ENCODE results near the gene DNAJC3. TPM values are rescaled to one million over a fixed set of nuclear protein-coding genes. Genes with fewer than 3 reads are reported as not detected.
"Not testable (repeated sequence)": the region's sequence is repeated elsewhere in the genome, so short reads cannot be mapped to it uniquely, and the experiment has no call there.

Gene DNAJC3
- total RNA-seq, 8 experiments from 2014 or later: 11.6 to 75.1 (median 29.2) TPM

- in situ Hi-C loops (cut with MboI; ENCODE audit: low pct_unique_long_range_greater_than_20kb in 2 of 9, low sequenced_read_pairs in 9 of 9, unreplicated experiment in 9 of 9): no loop called here
- no peak for ATAC-seq (replicated peaks in 6 of 8)
These were observed 30.8 kb downstream of the DNAJC3 start for GRCh38 chr13:95707442-95708390.

GRCh38 chr13:95708391-95708774 is 31.4 kb downstream of the DNAJC3 start:
- ATAC-seq (replicated peaks in 6 of 8): no peak
- in situ Hi-C loops (cut with MboI; ENCODE audit: low pct_unique_long_range_greater_than_20kb in 2 of 9, low sequenced_read_pairs in 9 of 9, unreplicated experiment in 9 of 9): no loop called here
- Histone ChIP-seq H3K27ac (no peak overlapping the region), H3K4me1 (replicated peaks in 1 of 2) (no peaks in the 10 kb centered on the region), H3K4me3 (no peak overlapping the region)
- 78 to 100% (median 99%) methylated on average over 3 to 5 of the region's 5 CpGs; no CpG with 5 or more reads in 2 of the 10 experiments for WGBS, 10 experiments

More at GRCh38 chr13:95707442-95708390, 30.8 kb downstream of the DNAJC3 start:
- no peaks in the 10 kb centered on the region for H3K4me1 ChIP-seq (replicated peaks in 1 of 2)
- H3K27ac ChIP-seq: no peak overlapping the region
- 90 to 100% (median 98%) methylated on average over 1 to 7 of the region's 9 CpGs; no CpG with 5 or more reads in 1 of the 10 experiments for whole genome bisulfite sequencing, 10 experiments
- H3K4me3 ChIP-seq: no peak overlapping the region

DNA sequence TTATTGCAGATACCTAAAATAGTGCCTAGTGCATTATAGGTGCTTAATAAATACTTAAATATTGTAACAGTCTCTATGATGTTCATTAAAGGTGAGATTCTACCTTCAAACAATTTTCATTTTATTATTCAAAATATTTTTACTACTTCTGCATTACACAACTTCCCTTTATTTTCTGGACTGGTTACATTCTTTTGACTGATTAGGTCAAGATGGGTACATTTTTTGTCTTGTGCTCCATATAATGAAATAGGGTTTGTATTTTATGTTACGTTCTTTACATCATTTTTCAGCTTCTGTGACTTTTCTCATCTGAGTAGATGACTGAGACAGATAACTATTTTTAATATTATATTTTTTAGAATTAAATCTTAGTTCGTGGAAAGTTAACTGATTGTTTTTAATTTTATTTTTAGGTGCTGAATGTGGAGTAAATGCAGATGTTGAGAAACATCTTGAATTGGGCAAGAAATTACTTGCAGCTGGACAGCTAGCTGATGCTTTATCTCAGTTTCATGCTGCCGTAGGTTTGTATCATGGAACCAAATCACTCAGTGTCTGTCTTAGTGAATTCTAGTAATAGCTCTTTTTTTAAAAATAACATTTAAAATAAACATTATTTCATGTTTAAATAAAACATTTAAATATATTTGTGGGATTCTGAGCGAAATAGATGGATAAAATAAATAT is 32.0 kb downstream of the DNAJC3 start:
- in situ Hi-C loops (cut with MboI; ENCODE audit: low pct_unique_long_range_greater_than_20kb in 2 of 9, low sequenced_read_pairs in 9 of 9, unreplicated experiment in 9 of 9): no loop called here
- no peak overlapping the region for H3K4me3 ChIP-seq
- no peak for ATAC-seq (replicated peaks in 6 of 8)
- H3K27ac ChIP-seq: no peak overlapping the region
- no peaks in the 10 kb centered on the region for H3K4me1 ChIP-seq (replicated peaks in 1 of 2)
- WGBS, 10 experiments: 64 to 100% (median 81%) methylated on average over 2 to 4 of the region's 4 CpGs

- no peak overlapping the region for H3K27ac ChIP-seq
- no peak overlapping the region for H3K4me3 ChIP-seq
- H3K4me1 ChIP-seq (replicated peaks in 1 of 2): no peaks in the 10 kb centered on the region
- 0 to 100% (median 91%) methylated on average over 1 to 2 of the region's 2 CpGs; no CpG with 5 or more reads in 2 of the 10 experiments for WGBS, 10 experiments
- ATAC-seq (replicated peaks in 6 of 8): peak in 1 of 8 experiments; percentile 16
- in situ Hi-C loops (cut with MboI; ENCODE audit: low pct_unique_long_range_greater_than_20kb in 2 of 9, low sequenced_read_pairs in 9 of 9, unreplicated experiment in 9 of 9): no loop called here
These were observed 33.4 kb downstream of the DNAJC3 start for GRCh38 chr13:95710313-95710712.

GRCh38 chr13:95712846-95713245 is 35.9 kb downstream of the DNAJC3 start:
- H3K4me1 ChIP-seq (replicated peaks in 1 of 2); H3K27ac ChIP-seq; in situ Hi-C loops (cut with MboI; ENCODE audit: low pct_unique_long_range_greater_than_20kb in 2 of 9, low sequenced_read_pairs in 9 of 9, unreplicated experiment in 9 of 9); H3K4me3 ChIP-seq; ATAC-seq (replicated peaks in 6 of 8): not testable (repeated sequence)
- 70 to 100% (median 91%) methylated on average over 1 to 4 of the region's 4 CpGs for WGBS, 10 experiments

GRCh38 chr13:95713651-95714050 is 36.7 kb downstream of the DNAJC3 start:
- Histone ChIP-seq H3K27ac (no peak overlapping the region), H3K4me3 (no peak overlapping the region), H3K4me1 (replicated peaks in 1 of 2) (no peaks in the 10 kb centered on the region)
- 38 to 100% (median 92%) methylated on average over 1 to 3 of the region's 3 CpGs; no CpG with 5 or more reads in 1 of the 10 experiments for WGBS, 10 experiments
- in situ Hi-C loops (cut with MboI; ENCODE audit: low pct_unique_long_range_greater_than_20kb in 2 of 9, low sequenced_read_pairs in 9 of 9, unreplicated experiment in 9 of 9): no loop called here
- ATAC-seq (replicated peaks in 6 of 8): no peak

DNA sequence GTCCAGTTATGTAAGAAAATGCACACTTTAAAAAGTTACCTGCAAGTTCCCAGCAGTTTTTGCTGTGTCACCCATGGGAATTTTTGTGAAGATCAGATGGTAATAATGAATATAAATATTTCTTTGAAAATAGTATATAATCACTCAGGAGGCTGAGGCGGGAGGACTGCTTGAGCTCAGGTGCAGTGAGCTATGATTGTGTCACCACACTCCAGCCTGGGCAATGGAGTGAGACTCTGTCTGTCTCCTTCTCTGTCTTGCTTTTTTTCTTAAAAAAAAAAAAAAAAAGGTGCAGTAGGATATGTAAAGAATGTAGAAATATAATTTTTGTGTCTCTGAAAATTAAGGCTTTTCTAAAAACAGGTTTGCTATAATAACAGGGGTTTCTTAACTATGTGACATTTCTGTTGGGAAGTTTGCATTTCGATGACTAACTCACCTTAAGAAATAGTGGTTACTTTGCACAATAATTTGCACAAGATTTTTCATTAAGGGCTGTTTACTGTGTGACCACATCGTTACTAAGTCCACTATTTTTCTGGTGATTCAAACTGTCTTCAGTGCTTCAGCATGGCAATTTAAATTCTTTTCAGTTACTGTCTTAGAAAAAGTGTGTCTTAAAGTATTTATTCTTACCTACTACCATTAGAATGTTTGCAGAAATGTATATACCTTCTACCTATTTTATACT is 37.3 kb downstream of the DNAJC3 start:
- in situ Hi-C loops (cut with MboI; ENCODE audit: low pct_unique_long_range_greater_than_20kb in 2 of 9, low sequenced_read_pairs in 9 of 9, unreplicated experiment in 9 of 9): no loop called here
- WGBS, 10 experiments: 37 to 100% (median 78%) methylated on average over 2 to 3 of the region's 3 CpGs; no CpG with 5 or more reads in 2 of the 10 experiments
- ATAC-seq (replicated peaks in 6 of 8): no peak
- H3K4me1 ChIP-seq (replicated peaks in 1 of 2): no peaks in the 10 kb centered on the region
- no peak overlapping the region for H3K4me3 ChIP-seq
- H3K27ac ChIP-seq: no peak overlapping the region

- no peak for ATAC-seq (replicated peaks in 6 of 8)
- no peaks in the 10 kb centered on the region for H3K4me1 ChIP-seq (replicated peaks in 1 of 2)
- in situ Hi-C loops (cut with MboI; ENCODE audit: low pct_unique_long_range_greater_than_20kb in 2 of 9, low sequenced_read_pairs in 9 of 9, unreplicated experiment in 9 of 9): no loop called here
- 71 to 100% (median 93%) methylated on average over 1 to 5 of the region's 11 CpGs; no CpG with 5 or more reads in 5 of the 10 experiments for WGBS, 10 experiments
- no peak overlapping the region for H3K4me3 ChIP-seq
- no peak overlapping the region for H3K27ac ChIP-seq
These were observed 39.3 kb downstream of the DNAJC3 start for GRCh38 chr13:95716231-95716630.

- H3K27ac ChIP-seq: no peak overlapping the region
- 33 to 100% (median 80%) methylated on average over 1 of the region's 1 CpG; no CpG with 5 or more reads in 5 of the 10 experiments for WGBS, 10 experiments
- in situ Hi-C loops (cut with MboI; ENCODE audit: low pct_unique_long_range_greater_than_20kb in 2 of 9, low sequenced_read_pairs in 9 of 9, unreplicated experiment in 9 of 9): no loop called here
- no peak overlapping the region for H3K4me3 ChIP-seq
- ATAC-seq (replicated peaks in 6 of 8): peak in 2 of 8 experiments; percentile 29 to 83
- no peaks in the 10 kb centered on the region for H3K4me1 ChIP-seq (replicated peaks in 1 of 2)
These were observed 45.3 kb downstream of the DNAJC3 start for GRCh38 chr13:95722241-95722640.

DNA sequence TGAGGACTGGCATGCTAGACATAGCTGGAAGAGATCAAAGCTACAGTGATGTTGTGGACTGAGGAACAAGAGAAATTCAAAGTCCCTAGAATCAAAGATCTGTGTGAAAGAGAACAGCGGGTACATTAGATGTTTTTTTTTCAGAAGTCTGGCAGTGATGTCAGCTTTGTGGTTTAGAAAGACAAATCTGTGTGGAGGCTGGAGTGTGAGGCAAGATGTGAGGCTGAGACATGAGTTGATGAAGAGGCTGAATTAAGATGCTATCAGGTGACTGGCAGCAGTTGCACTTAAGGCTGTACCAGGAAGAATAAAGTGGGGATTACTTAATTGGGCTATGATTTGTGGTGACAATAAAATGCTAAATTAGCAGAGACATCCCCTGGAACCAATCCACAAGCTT is 46.5 kb downstream of the DNAJC3 start:
- no peak overlapping the region for H3K4me3 ChIP-seq
- 86 to 100% (median 100%) methylated on average over 1 of the region's 1 CpG; no CpG with 5 or more reads in 3 of the 10 experiments for WGBS, 10 experiments
- in situ Hi-C loops (cut with MboI; ENCODE audit: low pct_unique_long_range_greater_than_20kb in 2 of 9, low sequenced_read_pairs in 9 of 9, unreplicated experiment in 9 of 9): no loop called here

GRCh38 chr13:95724252-95724651 is 47.3 kb downstream of the DNAJC3 start:
- in situ Hi-C loops (cut with MboI; ENCODE audit: low pct_unique_long_range_greater_than_20kb in 2 of 9, low sequenced_read_pairs in 9 of 9, unreplicated experiment in 9 of 9): no loop called here
- H3K4me3 ChIP-seq: no peak overlapping the region
- H3K4me1 ChIP-seq (replicated peaks in 1 of 2): no peaks in the 10 kb centered on the region
- WGBS, 10 experiments: 78 to 100% (median 92%) methylated on average over 1 to 3 of the region's 3 CpGs
- no peak for ATAC-seq (replicated peaks in 6 of 8)
- H3K27ac ChIP-seq: no peak overlapping the region

More for the DNA sequence above, 46.5 kb downstream of the DNAJC3 start:
- ATAC-seq (replicated peaks in 6 of 8): no peak
- Histone ChIP-seq H3K4me1 (replicated peaks in 1 of 2) (no peaks in the 10 kb centered on the region), H3K27ac (no peak overlapping the region)

GRCh38 chr13:95726876-95727275 is 49.9 kb downstream of the DNAJC3 start:
- no peak overlapping the region for H3K27ac ChIP-seq
- no peaks in the 10 kb centered on the region for H3K4me1 ChIP-seq (replicated peaks in 1 of 2)
- WGBS, 10 experiments: 38 to 100% (median 84%) methylated on average over 1 to 3 of the region's 3 CpGs
- in situ Hi-C loops (cut with MboI; ENCODE audit: low pct_unique_long_range_greater_than_20kb in 2 of 9, low sequenced_read_pairs in 9 of 9, unreplicated experiment in 9 of 9): no loop called here
- no peak for ATAC-seq (replicated peaks in 6 of 8)
- no peak overlapping the region for H3K4me3 ChIP-seq

DNA sequence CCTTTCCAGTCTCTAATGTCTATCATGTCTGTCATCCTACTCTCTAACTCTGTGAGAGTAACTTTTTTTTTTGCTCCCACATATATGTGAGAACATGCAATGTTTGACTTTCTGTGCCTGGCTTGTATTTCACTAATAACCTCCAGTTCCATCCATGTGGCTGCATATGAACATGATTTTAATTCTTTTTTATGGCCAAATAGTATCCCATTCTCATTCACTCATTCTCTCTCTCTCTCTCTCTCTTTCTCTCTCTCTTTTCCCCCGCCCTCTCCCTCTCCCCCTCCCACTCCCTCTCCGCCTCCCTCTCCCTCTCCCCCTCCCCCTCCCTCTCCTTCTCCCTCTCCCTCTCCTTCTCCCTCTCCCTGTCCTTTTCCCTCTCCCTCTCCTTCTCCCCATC is 52.0 kb downstream of the DNAJC3 start:
- no CpG with 5 or more reads among the region's 2 CpGs for WGBS, 10 experiments

More for the DNA sequence above, 52.0 kb downstream of the DNAJC3 start:
- in situ Hi-C loops (cut with MboI; ENCODE audit: low pct_unique_long_range_greater_than_20kb in 2 of 9, low sequenced_read_pairs in 9 of 9, unreplicated experiment in 9 of 9): no loop called here
- Histone ChIP-seq H3K4me1 (replicated peaks in 1 of 2) (no peaks in the 10 kb centered on the region), H3K4me3 (no peak overlapping the region), H3K27ac (no peak overlapping the region)
- ATAC-seq (replicated peaks in 6 of 8): no peak

Measured in motor neuron (in vitro differentiated cells).